ENCODE results near the gene ERVFRD-1. TPM values are rescaled to one million over a fixed set of nuclear protein-coding genes. Genes with fewer than 3 reads are reported as not detected.

ERVFRD-1 gene
- total RNA-seq, 4 donors from 2014 or later, result 0.11 to 0.83 (median 0.27) TPM

GRCh38 chr6:11066505-11067347 is 44.8 kb downstream of the ERVFRD-1 start:
- intact Hi-C loops (cut with DNase I), result loop anchor here (5.0 kb wide), 1 partner anchor 114 kb away; no protein-coding TSS in a partner anchor
- Histone ChIP-seq H3K27me3 (no peaks in the 10 kb centered on the region), H3K9me3 (no peaks in the 10 kb centered on the region), H3K4me1 (no peaks in the 10 kb centered on the region), H3K36me3 (no peaks in the 10 kb centered on the region), H3K4me3 (no peak overlapping the region), H3K27ac (replicated peaks in 1 of 4) (no peak overlapping the region)
- WGBS, result 92% methylated on average over 6 of the region's 6 CpGs
- TF ChIP-seq POLR2AphosphoS5 (IDR thresholded peaks at IDR 0.05) (no peak), POLR2A (IDR thresholded peaks at IDR 0.05; ENCODE audit: low read depth) (no peak), EP300 (IDR thresholded peaks at IDR 0.05) (no peak), CTCF (IDR thresholded peaks at IDR 0.05) (no peak)
- DNase-seq (ENCODE audit: extremely low spot score), result no peak

GRCh38 chr6:11065436-11066202 is 45.9 kb downstream of the ERVFRD-1 start:
- no peak overlapping the region for H3K27ac ChIP-seq (replicated peaks in 1 of 4)
- WGBS, result 94% methylated on average over 6 of the region's 6 CpGs
- no peaks in the 10 kb centered on the region for H3K4me1 ChIP-seq
- no peaks in the 10 kb centered on the region for H3K27me3 ChIP-seq
- no peaks in the 10 kb centered on the region for H3K36me3 ChIP-seq
- intact Hi-C loops (cut with DNase I), result loop anchor here (5.0 kb wide), 1 partner anchor 113 kb away; no protein-coding TSS in a partner anchor
- DNase-seq (ENCODE audit: extremely low spot score), result no peak
- no peaks in the 10 kb centered on the region for H3K9me3 ChIP-seq
- TF ChIP-seq POLR2A (IDR thresholded peaks at IDR 0.05; ENCODE audit: low read depth) (no peak), CTCF (IDR thresholded peaks at IDR 0.05) (no peak), EP300 (IDR thresholded peaks at IDR 0.05) (no peak), POLR2AphosphoS5 (IDR thresholded peaks at IDR 0.05) (no peak)
- H3K4me3 ChIP-seq, result no peak overlapping the region

- TF ChIP-seq EP300 (IDR thresholded peaks at IDR 0.05) (no peak), CTCF (IDR thresholded peaks at IDR 0.05) (no peak), POLR2A (IDR thresholded peaks at IDR 0.05; ENCODE audit: low read depth) (no peak), POLR2AphosphoS5 (IDR thresholded peaks at IDR 0.05) (no peak)
- Histone ChIP-seq H3K4me3 (no peak overlapping the region), H3K27me3 (no peaks in the 10 kb centered on the region), H3K36me3 (no peaks in the 10 kb centered on the region), H3K27ac (replicated peaks in 1 of 4) (no peak overlapping the region), H3K4me1 (no peaks in the 10 kb centered on the region), H3K9me3 (no peaks in the 10 kb centered on the region)
- intact Hi-C loops (cut with DNase I), result loop anchor here (5.0 kb wide), 1 partner anchor 113 kb away; no protein-coding TSS in a partner anchor
- DNase-seq (ENCODE audit: extremely low spot score), result no peak
- WGBS, result 90% methylated on average over 3 of the region's 3 CpGs
Observed at GRCh38 chr6:11064836-11065235, 46.7 kb downstream of the ERVFRD-1 start.

GRCh38 chr6:11062715-11063114 is 48.8 kb downstream of the ERVFRD-1 start:
- Histone ChIP-seq H3K9me3 (no peaks in the 10 kb centered on the region), H3K4me3 (no peak overlapping the region), H3K4me1 (no peaks in the 10 kb centered on the region), H3K36me3 (no peaks in the 10 kb centered on the region), H3K27ac (replicated peaks in 1 of 4) (no peak overlapping the region), H3K27me3 (no peaks in the 10 kb centered on the region)
- WGBS, result 90% methylated on average over 2 of the region's 2 CpGs
- no peak for DNase-seq (ENCODE audit: extremely low spot score)
- intact Hi-C loops (cut with DNase I), result no loop called here
- TF ChIP-seq POLR2A (IDR thresholded peaks at IDR 0.05; ENCODE audit: low read depth) (no peak), CTCF (IDR thresholded peaks at IDR 0.05) (no peak), EP300 (IDR thresholded peaks at IDR 0.05) (no peak), POLR2AphosphoS5 (IDR thresholded peaks at IDR 0.05) (no peak)

Data from esophagus muscularis mucosa (tissue), 4 donors.